H1 (cell line): Measurements from ENCODE around the gene NOM1. TPM values are rescaled to one million over a fixed set of nuclear protein-coding genes. Genes with fewer than 3 reads are reported as not detected.

Experiments used
- CTCF ChIA-PET: fragments of 300-600 bp; sonication (Branson Sonifier 250); formaldehyde crosslinking; loops from one replicate; lab custom pipeline; 2021; ENCODE audit not compliant: partially characterized antibody; lab: Charles Lee
- POLR2A ChIA-PET: fragments of 300-600 bp; sonication (Branson Sonifier 250); formaldehyde crosslinking; loops from one replicate; lab custom pipeline; 2021; ENCODE audit warnings: inconsistent platforms; ENCODE audit not compliant: partially characterized antibody; lab: Charles Lee
- DNase-seq, 2 experiments: peaks; one replicate each; pipeline versions ENCODE4 v3.0.0 to v3.0.0-alpha.2; 2010 to 2022; ENCODE audit warnings: low spot score in 2 of 2, low read depth in 1 of 2, mixed read lengths in 1 of 2
- FAIRE-seq: peaks from 2 replicates; lab custom pipeline; 2011; peaks lifted over from hg19 to GRCh38; lab: Jason Lieb, UNC
- H2AFZ ChIP-seq: 2 replicates; pipeline ENCODE4 v1.8.1; 2012; ENCODE audit warnings: low read length, inconsistent platforms
- H2AK5ac ChIP-seq: 2 replicates; pipeline ENCODE4 v1.6.1; 2013; ENCODE audit warnings: low read depth, low read length
- H2BK120ac ChIP-seq: replicated peaks from 2 replicates; pipeline ENCODE3; 2013; ENCODE audit warnings: low read depth, low read length, inconsistent platforms
- H2BK12ac ChIP-seq: 2 replicates; pipeline ENCODE4 v1.6.1; 2013; ENCODE audit warnings: low read depth, low read length
- H2BK15ac ChIP-seq: 2 replicates; pipeline ENCODE4 v1.6.1; 2013; ENCODE audit warnings: low read length
- H2BK20ac ChIP-seq: 2 replicates; pipeline ENCODE4 v1.6.1; 2013; ENCODE audit warnings: low read length
- H2BK5ac ChIP-seq: 2 replicates; pipeline ENCODE4 v1.6.1; 2013; ENCODE audit warnings: low read depth, low read length
- H3K14ac ChIP-seq: 2 replicates; pipeline ENCODE4 v1.6.1; 2013; ENCODE audit warnings: inconsistent platforms; ENCODE audit not compliant: insufficient read length
- H3K18ac ChIP-seq: 2 replicates; pipeline ENCODE4 v1.6.1; 2013; ENCODE audit warnings: low read length; ENCODE audit errors: extremely low read depth
- H3K23ac ChIP-seq: 2 replicates; pipeline ENCODE4 v1.6.1; 2013; ENCODE audit warnings: inconsistent platforms; ENCODE audit not compliant: insufficient read length
- H3K23me2 ChIP-seq: 2 replicates; pipeline ENCODE4 v1.6.1; 2013; ENCODE audit warnings: low read depth, low read length
- H3K27ac ChIP-seq: 2 replicates; pipeline ENCODE4 v1.6.1; 2011; ENCODE audit warnings: low read depth, low read length, inconsistent platforms
- H3K27me3 ChIP-seq, 4 experiments: replicated peaks in 1 of 4; 1 replicate in 1 of 4; 2 replicates in 3 of 4; pipeline versions ENCODE4 v1.6.1 to v1.8.1; 2011 to 2013; ENCODE audit warnings: low read length in 3 of 4, mild to moderate bottlenecking in 3 of 4, inconsistent platforms in 2 of 4, mixed read lengths in 2 of 4, moderate library complexity in 1 of 4; ENCODE audit not compliant: control insufficient read depth in 3 of 4, insufficient read depth in 3 of 4; ENCODE audit errors: extremely low read depth in 1 of 4
- H3K36me3 ChIP-seq, 4 experiments: 2 replicates each; pipeline versions ENCODE4 v1.6.1 to v1.8.1; 2011 to 2013; ENCODE audit warnings: mild to moderate bottlenecking in 4 of 4, low read length in 3 of 4, moderate library complexity in 2 of 4, control low read depth in 1 of 4, inconsistent platforms in 1 of 4; ENCODE audit not compliant: insufficient read depth in 4 of 4, control insufficient read depth in 2 of 4
- H3K4ac ChIP-seq: replicated peaks from 2 replicates; pipeline ENCODE3; 2013; ENCODE audit warnings: low read length, low read depth, mixed read lengths, inconsistent platforms; ENCODE audit not compliant: insufficient read length
- H3K4me1 ChIP-seq, 4 experiments: replicated peaks in 1 of 4; 1 replicate in 1 of 4; 2 replicates in 3 of 4; pipeline versions ENCODE4 v1.6.1 to v1.8.1; 2011 to 2013; ENCODE audit warnings: low read length in 3 of 4, inconsistent platforms in 2 of 4, mixed read lengths in 1 of 4; ENCODE audit not compliant: insufficient read depth in 4 of 4, control insufficient read depth in 3 of 4
- H3K4me2 ChIP-seq, 2 experiments: 2 replicates each; pipeline versions ENCODE4 v1.6.1 to v1.8.1; 2011 to 2013; ENCODE audit warnings: low read depth in 2 of 2, low read length in 2 of 2, control low read depth in 1 of 2, inconsistent platforms in 1 of 2, mild to moderate bottlenecking in 1 of 2; ENCODE audit not compliant: insufficient read depth in 1 of 2
- H3K4me3 ChIP-seq, 4 experiments: fragments of 200-600, 300-600 bp in 1 of 4; sonication (generic), shearing (Covaris generic), sonication (Bioruptor Twin) in 1 of 4; 2 replicates each; pipeline versions ENCODE4 v1.5.1 to v1.8.1; 2011 to 2016; ENCODE audit warnings: low read length in 4 of 4, low read depth in 3 of 4, control low read depth in 2 of 4, inconsistent platforms in 2 of 4, mild to moderate bottlenecking in 2 of 4, mixed read lengths in 1 of 4, moderate library complexity in 1 of 4; ENCODE audit not compliant: insufficient read depth in 2 of 4; ENCODE audit errors: extremely low read depth in 1 of 4
- H3K56ac ChIP-seq: replicated peaks from 2 replicates; pipeline ENCODE3; 2013; ENCODE audit warnings: low read depth, mild to moderate bottlenecking, mixed read lengths, low read length, inconsistent platforms; ENCODE audit not compliant: insufficient read length
- H3K79me1 ChIP-seq: 2 replicates; pipeline ENCODE4 v1.6.1; 2013; ENCODE audit warnings: low read depth, low read length, control low read depth
- H3K79me2 ChIP-seq, 2 experiments: 2 replicates each; pipeline versions ENCODE4 v1.6.1 to v1.8.1; 2012 to 2013; ENCODE audit warnings: low read length in 2 of 2, mild to moderate bottlenecking in 2 of 2, inconsistent platforms in 1 of 2; ENCODE audit not compliant: insufficient read depth in 2 of 2, control insufficient read depth in 1 of 2
- H3K9ac ChIP-seq, 4 experiments: replicated peaks in 1 of 4; 1 replicate in 1 of 4; 2 replicates in 3 of 4; pipeline versions ENCODE4 v1.6.1 to v1.8.1; 2011 to 2013; ENCODE audit warnings: low read depth in 3 of 4, low read length in 3 of 4, control low read depth in 2 of 4, mild to moderate bottlenecking in 2 of 4, moderate library complexity in 2 of 4, inconsistent platforms in 1 of 4; ENCODE audit errors: extremely low read depth in 1 of 4
- H3K9me3 ChIP-seq, 2 experiments: 2 replicates each; pipeline versions ENCODE4 v1.6.1 to v1.8.1; 2012 to 2013; ENCODE audit warnings: mild to moderate bottlenecking in 2 of 2, moderate library complexity in 2 of 2, control low read depth in 1 of 2, inconsistent platforms in 1 of 2, low read depth in 1 of 2, low read length in 1 of 2, mixed read lengths in 1 of 2; ENCODE audit not compliant: insufficient read depth in 2 of 2
- H4K20me1 ChIP-seq, 2 experiments: replicated peaks in 1 of 2; 2 replicates each; pipeline versions ENCODE3 to v1.8.1; 2011 to 2013; ENCODE audit warnings: inconsistent platforms in 2 of 2, low read length in 2 of 2, mild to moderate bottlenecking in 1 of 2; ENCODE audit not compliant: insufficient read depth in 2 of 2, control insufficient read depth in 1 of 2
- H4K5ac ChIP-seq: 2 replicates; pipeline ENCODE4 v1.6.1; 2013; ENCODE audit warnings: low read length, low read depth, mixed read lengths, inconsistent platforms; ENCODE audit not compliant: insufficient read length
- H4K8ac ChIP-seq: 2 replicates; pipeline ENCODE4 v1.8.0; 2013; ENCODE audit warnings: mild to moderate bottlenecking, moderate library complexity, low read length, inconsistent platforms; ENCODE audit not compliant: insufficient read depth; ENCODE audit errors: extremely low read depth
- H4K91ac ChIP-seq: replicated peaks from 2 replicates; pipeline ENCODE3; 2013; ENCODE audit warnings: low read length, mixed read lengths, inconsistent platforms; ENCODE audit not compliant: insufficient read length
- CBX8 ChIP-seq: fragments of 300-800, 300-1000 bp; sonication (generic); IDR thresholded peaks from 2 replicates; pipeline ENCODE4 v1.7.1; 2016; ENCODE audit warnings: low read depth, low read length, borderline replicate concordance
- CREB1 ChIP-seq: IDR thresholded peaks from 2 replicates; pipeline ENCODE4 v1.6.1; 2012; ENCODE audit warnings: inconsistent platforms
- EGR1 ChIP-seq: IDR thresholded peaks from 2 replicates; pipeline ENCODE4 v1.6.1; 2011; ENCODE audit warnings: low read depth, low read length, borderline replicate concordance
- HDAC6 ChIP-seq: IDR thresholded peaks from one replicate; pipeline ENCODE4 v1.7.1; 2012; ENCODE audit warnings: low read depth, mild to moderate bottlenecking, inconsistent platforms, low read length, moderate library complexity
- KDM1A ChIP-seq: fragments of 200-600, 300-600 bp; sonication (generic); IDR thresholded peaks from 2 replicates; pipeline ENCODE4 v1.7.1; 2016; ENCODE audit warnings: mild to moderate bottlenecking, low read length, borderline replicate concordance
- NANOG ChIP-seq: IDR thresholded peaks from 2 replicates; pipeline ENCODE4 v1.6.1; 2011; ENCODE audit warnings: low read length, low read depth, mild to moderate bottlenecking, inconsistent platforms; ENCODE audit not compliant: insufficient read depth, poor library complexity, severe bottlenecking
- POU5F1 ChIP-seq: IDR thresholded peaks from 2 replicates; pipeline ENCODE4 v1.6.1; 2011; ENCODE audit warnings: low read depth, mild to moderate bottlenecking, low read length, moderate library complexity
- RXRA ChIP-seq: IDR thresholded peaks from 2 replicates; pipeline ENCODE4 v1.6.1; 2011; ENCODE audit warnings: low read depth, mild to moderate bottlenecking, low read length, moderate library complexity; ENCODE audit not compliant: insufficient read depth
- SIRT6 ChIP-seq: IDR thresholded peaks from one replicate; pipeline ENCODE4 v1.7.1; 2012; ENCODE audit warnings: low read length, inconsistent platforms
- SP4 ChIP-seq: IDR thresholded peaks from 2 replicates; pipeline ENCODE4 v1.6.1; 2012; ENCODE audit warnings: low read length, inconsistent platforms
- WGBS, 2 experiments: shearing (Covaris generic) in 1 of 2; methylation state at CpG; one replicate each; pipeline versions ENCODE4 v1.1.6 to v1.1.7; 2013 to 2015; ENCODE audit warnings: low lambda C conversion rate in 2 of 2, mixed read lengths in 2 of 2, inconsistent platforms in 1 of 2, low coverage in 1 of 2, missing lambda C conversion rate in 1 of 2; ENCODE audit not compliant: insufficient replicate concordance in 2 of 2, insufficient coverage in 1 of 2, insufficient read length in 1 of 2; ENCODE audit errors: extremely low coverage in 1 of 2, missing lambda C conversion rate in 1 of 2; 5-methylcytosine and 5-hydroxymethylcytosine counted together
- polyA plus RNA-seq, 7 experiments: library from polyadenylated mRNA; depleted of rRNA in 3 of 7; stranded (reverse) in 5 of 7; unstranded in 2 of 7; fragments of >200 nt in 5 of 7; fragments of 200-250 nt in 2 of 7; gene quantifications; 1 replicate in 5 of 7; 2 replicates in 1 of 7; 4 replicates in 1 of 7; pipeline versions ENCODE4 v1.2.1 to v1.2.3, GENCODE V29; 2011 to 2013; ENCODE audit warnings: missing spikeins in 2 of 7, mixed read lengths in 2 of 7
- total RNA-seq: library from RNA; stranded (reverse); fragmentation: NEBNext Ultra II Directional; extraction: Animal tissue kit (Norgen Biotek cat#: 25700); gene quantifications from 2 replicates; pipeline ENCODE4 v1.2.1, GENCODE V29; 2021
- TF ChIP-seq, protein P1 (sequence below), 3 experiments: IDR thresholded peaks; 1 replicate in 2 of 3; 2 replicates in 1 of 3; pipeline versions ENCODE4 v1.5.1 to v1.6.1; 2011; ENCODE audit warnings: low read length in 3 of 3, mild to moderate bottlenecking in 3 of 3, inconsistent platforms in 2 of 3, low read depth in 1 of 3, moderate library complexity in 1 of 3; ENCODE audit not compliant: insufficient read depth in 1 of 3; ENCODE audit errors: control extremely low read depth in 1 of 3

The NOM1 gene
- total and polyA plus RNA-seq, 2 of the 8 experiments (the other 6 are each of a cell fraction or from before 2014, with no cell fraction given), result 10.6 to 29.1 TPM

DNA sequence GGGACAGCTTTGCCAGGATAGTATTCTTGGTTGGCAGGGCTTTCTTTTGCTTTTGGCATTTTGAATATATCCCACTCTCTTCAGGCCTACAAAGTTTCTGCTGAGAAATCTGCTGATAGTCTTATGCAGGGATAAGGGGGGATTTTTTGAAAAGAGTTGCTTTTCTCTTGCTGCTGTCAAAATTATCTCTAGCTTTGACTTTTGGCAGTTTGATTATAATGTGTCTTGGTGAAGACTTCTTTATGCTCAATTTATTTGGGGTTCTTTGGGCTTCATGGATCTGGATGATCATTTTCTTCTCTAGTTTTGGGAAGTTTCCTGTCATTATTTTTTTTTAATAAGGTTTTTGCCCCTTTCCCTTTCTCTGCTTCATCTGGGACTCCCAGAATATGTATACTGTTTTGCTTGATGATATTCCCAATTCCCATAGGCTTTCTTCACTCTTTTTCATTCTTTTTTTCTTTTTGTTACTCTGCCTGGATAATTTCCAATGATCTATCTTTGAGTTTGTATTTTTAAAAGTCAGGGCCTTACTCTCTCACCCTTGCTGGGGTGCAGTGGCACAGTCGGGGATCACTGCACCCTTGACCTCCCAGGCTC, 29.6 kb downstream of the NOM1 start:
- Histone ChIP-seq H2BK12ac (no peak overlapping the region), H3K4ac (no peak overlapping the region), H3K23me2 (no peaks in the 10 kb centered on the region), H3K4me3 (no peak overlapping the region), H2BK120ac (no peak overlapping the region), H3K4me2 (no peak overlapping the region), H3K18ac (no peak overlapping the region), H2AK5ac (no peak overlapping the region), H4K91ac (no peak overlapping the region), H2BK20ac (no peak overlapping the region), H4K20me1 (no peaks in the 10 kb centered on the region), H3K9ac (no peak overlapping the region), H4K8ac (no peak overlapping the region), H3K9me3 (no peaks in the 10 kb centered on the region), H4K5ac (no peak overlapping the region), H2AFZ (no peak overlapping the region), H3K79me1 (no peaks in the 10 kb centered on the region), H3K14ac (no peak overlapping the region), H3K56ac (no peak overlapping the region), H2BK5ac (no peak overlapping the region), H3K23ac (no peak overlapping the region), H3K27ac (no peak overlapping the region), H2BK15ac (no peak overlapping the region), H3K36me3 (peaks cover 0 to 3% (median 0%) of the 10 kb centered on the region in 4 experiments; a peak in 3 of 8 replicates), H3K27me3 (no peaks in the 10 kb centered on the region), H3K79me2 (no peaks in the 10 kb centered on the region), H3K4me1 (no peaks in the 10 kb centered on the region)
- CTCF ChIA-PET, result interaction anchor here (1.2 kb wide), 1 partner anchor 11 kb away, joined by 3 read pairs; no protein-coding TSS in a partner anchor
- no peak for FAIRE-seq
- POLR2A ChIA-PET, result no interaction called here
- TF ChIP-seq RXRA, result no peak
- TF ChIP-seq SIRT6, result no peak
- TF ChIP-seq, protein P1, sequence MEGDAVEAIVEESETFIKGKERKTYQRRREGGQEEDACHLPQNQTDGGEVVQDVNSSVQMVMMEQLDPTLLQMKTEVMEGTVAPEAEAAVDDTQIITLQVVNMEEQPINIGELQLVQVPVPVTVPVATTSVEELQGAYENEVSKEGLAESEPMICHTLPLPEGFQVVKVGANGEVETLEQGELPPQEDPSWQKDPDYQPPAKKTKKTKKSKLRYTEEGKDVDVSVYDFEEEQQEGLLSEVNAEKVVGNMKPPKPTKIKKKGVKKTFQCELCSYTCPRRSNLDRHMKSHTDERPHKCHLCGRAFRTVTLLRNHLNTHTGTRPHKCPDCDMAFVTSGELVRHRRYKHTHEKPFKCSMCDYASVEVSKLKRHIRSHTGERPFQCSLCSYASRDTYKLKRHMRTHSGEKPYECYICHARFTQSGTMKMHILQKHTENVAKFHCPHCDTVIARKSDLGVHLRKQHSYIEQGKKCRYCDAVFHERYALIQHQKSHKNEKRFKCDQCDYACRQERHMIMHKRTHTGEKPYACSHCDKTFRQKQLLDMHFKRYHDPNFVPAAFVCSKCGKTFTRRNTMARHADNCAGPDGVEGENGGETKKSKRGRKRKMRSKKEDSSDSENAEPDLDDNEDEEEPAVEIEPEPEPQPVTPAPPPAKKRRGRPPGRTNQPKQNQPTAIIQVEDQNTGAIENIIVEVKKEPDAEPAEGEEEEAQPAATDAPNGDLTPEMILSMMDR (IDR thresholded peaks at IDR 0.05; ENCODE audit: control extremely low read depth in 1 of 3, insufficient read depth in 1 of 3, low read depth in 1 of 3, low read length in 3 of 3), result no peak
- no peak for TF ChIP-seq POU5F1
- TF ChIP-seq SP4, result no peak
- TF ChIP-seq NANOG, result no peak
- no peak for TF ChIP-seq CREB1
- TF ChIP-seq KDM1A, result no peak
- TF ChIP-seq EGR1, result no peak
- no peak for TF ChIP-seq CBX8
- TF ChIP-seq HDAC6, result no peak
- 80% methylated on average over 1 of the region's 1 CpG; no CpG with 5 or more reads in 1 of the 2 experiments for WGBS, 2 experiments
- no peak for DNase-seq
